Stomach (tissue), 9 donors: ENCODE data around the gene DEK. TPM values are rescaled to one million over a fixed set of nuclear protein-coding genes. Genes with fewer than 3 reads are reported as not detected.

Experiments
- DNase-seq, 2 donors: peaks; one replicate each; pipeline versions ENCODE4 v3.0.0 to v3.0.0-alpha.2; 2013 to 2019
- H3K27ac ChIP-seq, 5 donors: fragments of 200-600 bp in 4 of 5; sonication (generic) in 4 of 5; one replicate each; pipeline ENCODE4 v1.5.1; 2013 to 2019; ENCODE audit warnings: mild to moderate bottlenecking in 1 of 5, moderate library complexity in 1 of 5
- H3K27me3 ChIP-seq, 3 donors: fragments of 200-600 bp; sonication (generic); one replicate each; pipeline ENCODE4 v1.5.1; 2017 to 2019; ENCODE audit warnings: mixed run types in 1 of 3
- H3K36me3 ChIP-seq, 4 donors: fragments of 200-600 bp; sonication (generic); 1 replicate in 3 of 4; 2 replicates in 1 of 4; pipeline ENCODE4 v1.5.1; 2016 to 2019
- H3K4me1 ChIP-seq, 4 donors: fragments of 200-600 bp; sonication (generic); one replicate each; pipeline ENCODE4 v1.5.1; 2016 to 2019
- H3K4me3 ChIP-seq, 4 donors: fragments of 200-600 bp; sonication (generic) in 3 of 4; one replicate each; pipeline ENCODE4 v1.5.1; 2016 to 2019; ENCODE audit warnings: mild to moderate bottlenecking in 1 of 4
- H3K9me3 ChIP-seq, 4 donors: fragments of 200-600 bp; sonication (generic); one replicate each; pipeline ENCODE4 v1.5.1; 2016 to 2019
- CTCF ChIP-seq, 7 experiments: fragments of 450-650 bp in 4 of 7; fragments of 200-600 bp in 3 of 7; sonication (generic) in 3 of 7; IDR thresholded peaks; one replicate each; pipeline ENCODE4 v1.5.1; 2016 to 2019; ENCODE audit warnings: antibody characterized with exemption in 7 of 7, control low read depth in 2 of 7, mild to moderate bottlenecking in 1 of 7
- EP300 ChIP-seq: sonication (generic); formaldehyde crosslinking; IDR thresholded peaks from one replicate; pipeline ENCODE4 v1.6.1; 2017; ENCODE audit warnings: antibody characterized with exemption
- POLR2A ChIP-seq, 4 donors: fragments of 450-650 bp; IDR thresholded peaks; one replicate each; pipeline ENCODE4 v1.6.1; 2016; ENCODE audit warnings: antibody characterized with exemption in 4 of 4, control low read depth in 2 of 4, mild to moderate bottlenecking in 1 of 4, moderate library complexity in 1 of 4
- POLR2AphosphoS5 ChIP-seq, 3 donors: sonication (generic); formaldehyde crosslinking; IDR thresholded peaks; one replicate each; pipeline ENCODE4 v1.6.1; 2016; ENCODE audit warnings: antibody characterized with exemption in 3 of 3
- WGBS, 5 donors: extraction: QIAGEN DNeasy Blood & Tissue Kit in 3 of 5; methylation state at CpG; one replicate each; pipeline versions ENCODE4 v1.1.5 to v1.1.7; 2013 to 2018; 5-methylcytosine and 5-hydroxymethylcytosine counted together
- intact Hi-C: fragments of 100-400 bp; cut with DNase I; formaldehyde crosslinking; loops from one replicate; pipeline ENCODE4 v1.15.1; 2023; ENCODE audit warnings: low total_unique reads
- polyA plus RNA-seq, 3 donors: library from polyadenylated mRNA; stranded (reverse); fragments of 200-250 nt; gene quantifications; one replicate each; pipeline ENCODE4 v1.2.3, GENCODE V29; 2013
- total RNA-seq, 5 donors: library from RNA; depleted of rRNA; stranded (reverse); fragments of >200 nt; gene quantifications; one replicate each; pipeline versions ENCODE4 v1.1.0 to v1.2.3, GENCODE V29; 2014 to 2016
- donor health status: healthy with polysubstance abuse.
- donor health status: Bipolar disorder and iron deficiency.
- donor health status: healthy.

DEK gene
- total and polyA plus RNA-seq, 8 donors, result 35.4 to 189 (median 112) TPM

GRCh38 chr6:18277237-18278006 is 13.1 kb upstream of the DEK start:
- TF ChIP-seq EP300 (no peak), POLR2A (IDR thresholded peaks at IDR 0.05) (no peak), CTCF (IDR thresholded peaks at IDR 0.05) (no peak), POLR2AphosphoS5 (IDR thresholded peaks at IDR 0.05) (no peak)
- no peaks in the 10 kb centered on the region for H3K9me3 ChIP-seq
- WGBS, 5 donors, result 2 to 3% (median 3%) methylated on average over 31 to 67 of the region's 67 CpGs
- H3K4me3 ChIP-seq, result peak overlapping the region; percentile 26 to 44 (median 34)
- peak in 1 of 2 donors; percentile 47 for DNase-seq
- peaks cover 8 to 13% (median 11%) of the 10 kb centered on the region in 4 donors for H3K4me1 ChIP-seq
- no peak overlapping the region for H3K27ac ChIP-seq
- intact Hi-C loops, result no loop called here
- no peaks in the 10 kb centered on the region for H3K36me3 ChIP-seq
- H3K27me3 ChIP-seq, result peaks cover 14 to 82% (median 23%) of the 10 kb centered on the region in 3 donors

GRCh38 chr6:18276610-18277236 is 12.4 kb upstream of the DEK start:
- 23 to 33% (median 28%) methylated on average over 12 of the region's 12 CpGs for WGBS, 5 donors
- peaks cover 8 to 13% (median 11%) of the 10 kb centered on the region in 4 donors for H3K4me1 ChIP-seq
- H3K9me3 ChIP-seq, result no peaks in the 10 kb centered on the region
- peak overlapping the region; percentile 26 to 44 (median 34) for H3K4me3 ChIP-seq
- DNase-seq, result no peak
- intact Hi-C loops, result no loop called here
- no peak for TF ChIP-seq POLR2A (IDR thresholded peaks at IDR 0.05)
- TF ChIP-seq EP300, result no peak
- TF ChIP-seq POLR2AphosphoS5 (IDR thresholded peaks at IDR 0.05), result no peak
- no peak for TF ChIP-seq CTCF (IDR thresholded peaks at IDR 0.05)
- peaks cover 14 to 77% (median 23%) of the 10 kb centered on the region in 3 donors for H3K27me3 ChIP-seq
- H3K36me3 ChIP-seq, result no peaks in the 10 kb centered on the region
- no peak overlapping the region for H3K27ac ChIP-seq

- H3K27ac ChIP-seq, result no peak overlapping the region
- no peaks in the 10 kb centered on the region for H3K36me3 ChIP-seq
- DNase-seq, result no peak
- no peak overlapping the region for H3K4me3 ChIP-seq
- WGBS, 5 donors, result 85 to 95% (median 92%) methylated on average over 4 of the region's 4 CpGs
- peaks cover 0 to 16% (median 3%) of the 10 kb centered on the region in 3 donors for H3K27me3 ChIP-seq
- no peaks in the 10 kb centered on the region for H3K9me3 ChIP-seq
- intact Hi-C loops, result no loop called here
- peaks cover 0 to 8% (median under 1%) of the 10 kb centered on the region in 4 donors for H3K4me1 ChIP-seq
- TF ChIP-seq POLR2A (IDR thresholded peaks at IDR 0.05) (no peak), EP300 (no peak), POLR2AphosphoS5 (IDR thresholded peaks at IDR 0.05) (no peak), CTCF (IDR thresholded peaks at IDR 0.05) (no peak)
Measured at GRCh38 chr6:18270216-18270615, 5.9 kb upstream of the DEK start.

GRCh38 chr6:18269717-18270116 is 5.4 kb upstream of the DEK start:
- Histone ChIP-seq H3K27me3 (peaks cover 0 to 11% (median 3%) of the 10 kb centered on the region in 3 donors), H3K9me3 (no peaks in the 10 kb centered on the region), H3K4me1 (peaks cover 0 to 13% (median 2%) of the 10 kb centered on the region in 4 donors), H3K4me3 (no peak overlapping the region), H3K36me3 (no peaks in the 10 kb centered on the region), H3K27ac (no peak overlapping the region)
- WGBS, 5 donors, result 51 to 62% (median 54%) methylated on average over 10 of the region's 10 CpGs
- DNase-seq, result peak in 1 of 2 donors; percentile 40
- TF ChIP-seq CTCF (IDR thresholded peaks at IDR 0.05) (no peak), EP300 (no peak), POLR2AphosphoS5 (IDR thresholded peaks at IDR 0.05) (no peak), POLR2A (IDR thresholded peaks at IDR 0.05) (no peak)
- intact Hi-C loops, result no loop called here
